HepG2 (cell line): Measurements from ENCODE around the gene PLCL2.

ENCODE experiments used
- CTCF ChIP-seq: sonication (generic); formaldehyde crosslinking; IDR thresholded peaks from 2 replicates; pipeline ENCODE4 v1.5.0; 2020; ENCODE audit warnings: mild to moderate bottlenecking, missing genetic modification reagents, moderate library complexity
- FOSL1 ChIP-seq: sonication (generic); formaldehyde crosslinking; IDR thresholded peaks from 2 replicates; pipeline ENCODE4 v1.9.0; 2021; ENCODE audit warnings: missing genetic modification reagents, borderline replicate concordance
- FOXA1 ChIP-seq, 2 experiments: fragments of 450-650 bp in 1 of 2; sonication (generic) in 1 of 2; formaldehyde crosslinking in 1 of 2; IDR thresholded peaks; 2 replicates each; pipeline versions ENCODE4 v1.4.0 to v1.6.1; 2016 to 2020; ENCODE audit warnings: missing genetic modification reagents in 1 of 2
- ZNF318 ChIP-seq: sonication (generic); formaldehyde crosslinking; IDR thresholded peaks from 2 replicates; pipeline ENCODE4 v1.4.0; 2020; ENCODE audit warnings: mild to moderate bottlenecking, missing genetic modification reagents
- ZNF589 ChIP-seq: sonication (generic); formaldehyde crosslinking; conservative IDR thresholded peaks from 2 replicates; pipeline ENCODE4 v1.8.0; 2022; ENCODE audit warnings: mild to moderate bottlenecking, moderate library complexity, missing genetic modification reagents

GRCh38 chr3:17077606-17078005 lies 192.9 kb downstream of the PLCL2 start:
- TF ChIP-seq FOXA1 (IDR thresholded peaks at IDR 0.05) (no peak), FOXA1 (CRISPR knock-in tag; IDR thresholded peaks at IDR 0.05) (no peak), ZNF318 (CRISPR knock-in tag) (no peak), FOSL1 (CRISPR knock-in tag) (no peak), ZNF589 (no peak), CTCF (no peak)
